ENCODE results near the gene FOXD4L4.
"Not testable (repeated sequence)": the region's sequence is repeated elsewhere in the genome, so short reads cannot be mapped to it uniquely, and the experiment has no call there.

The FOXD4L4 gene

GRCh38 chr9:65737096-65737564 is at the start of gene FOXD4L4:
FOXD4L4 (plus strand) TSS chr9:65737146; CDS start chr9:65737146, 0 bp downstream.
- not testable (repeated sequence) for H3K36me3 ChIP-seq (ENCODE audit: low read length); H3K4me3 ChIP-seq (ENCODE audit: insufficient read depth, low read length, poor library complexity, severe bottlenecking); H3K9me2 ChIP-seq (replicated peaks; ENCODE audit: insufficient read depth, low read length); H3K79me2 ChIP-seq (ENCODE audit: insufficient read depth, low read length); H3F3A ChIP-seq (ENCODE audit: insufficient read depth); H4K20me1 ChIP-seq (ENCODE audit: low read depth, low read length); H3K9me3 ChIP-seq (ENCODE audit: insufficient read depth, low read length); H2AFZ ChIP-seq (ENCODE audit: low read depth, low read length, severe bottlenecking); H3K27me3 ChIP-seq (ENCODE audit: low read length); H3K9ac ChIP-seq (ENCODE audit: low read length); H3K4me2 ChIP-seq (ENCODE audit: low read depth, low read length, poor library complexity, severe bottlenecking); H3K27ac ChIP-seq (ENCODE audit: low read depth, low read length)

- not testable (repeated sequence) for H3K27ac ChIP-seq (ENCODE audit: low read depth, low read length); H4K20me1 ChIP-seq (ENCODE audit: low read depth, low read length); H3K36me3 ChIP-seq (ENCODE audit: low read length); H3K9me2 ChIP-seq (replicated peaks; ENCODE audit: insufficient read depth, low read length); H3K4me3 ChIP-seq (ENCODE audit: insufficient read depth, low read length, poor library complexity, severe bottlenecking); H3F3A ChIP-seq (ENCODE audit: insufficient read depth); H3K9ac ChIP-seq (ENCODE audit: low read length); H3K27me3 ChIP-seq (ENCODE audit: low read length); H3K79me2 ChIP-seq (ENCODE audit: insufficient read depth, low read length); H3K4me2 ChIP-seq (ENCODE audit: low read depth, low read length, poor library complexity, severe bottlenecking); H2AFZ ChIP-seq (ENCODE audit: low read depth, low read length, severe bottlenecking); H3K9me3 ChIP-seq (ENCODE audit: insufficient read depth, low read length)
Measured at GRCh38 chr9:65703550-65703949, 33.4 kb upstream of the FOXD4L4 start.

- not testable (repeated sequence) for H3K9me3 ChIP-seq (ENCODE audit: insufficient read depth, low read length); H3K9me2 ChIP-seq (replicated peaks; ENCODE audit: insufficient read depth, low read length); H4K20me1 ChIP-seq (ENCODE audit: low read depth, low read length); H3K36me3 ChIP-seq (ENCODE audit: low read length); H3K9ac ChIP-seq (ENCODE audit: low read length); H3F3A ChIP-seq (ENCODE audit: insufficient read depth); H3K27me3 ChIP-seq (ENCODE audit: low read length); H3K27ac ChIP-seq (ENCODE audit: low read depth, low read length); H3K79me2 ChIP-seq (ENCODE audit: insufficient read depth, low read length); H3K4me3 ChIP-seq (ENCODE audit: insufficient read depth, low read length, poor library complexity, severe bottlenecking); H3K4me2 ChIP-seq (ENCODE audit: low read depth, low read length, poor library complexity, severe bottlenecking); H2AFZ ChIP-seq (ENCODE audit: low read depth, low read length, severe bottlenecking)
Measured at GRCh38 chr9:65714445-65714844, 22.5 kb upstream of the FOXD4L4 start.

- not testable (repeated sequence) for H3K9me2 ChIP-seq (replicated peaks; ENCODE audit: insufficient read depth, low read length); H2AFZ ChIP-seq (ENCODE audit: low read depth, low read length, severe bottlenecking); H3K27me3 ChIP-seq (ENCODE audit: low read length); H3K9me3 ChIP-seq (ENCODE audit: insufficient read depth, low read length); H3F3A ChIP-seq (ENCODE audit: insufficient read depth); H3K4me3 ChIP-seq (ENCODE audit: insufficient read depth, low read length, poor library complexity, severe bottlenecking); H3K4me2 ChIP-seq (ENCODE audit: low read depth, low read length, poor library complexity, severe bottlenecking); H3K27ac ChIP-seq (ENCODE audit: low read depth, low read length); H4K20me1 ChIP-seq (ENCODE audit: low read depth, low read length); H3K36me3 ChIP-seq (ENCODE audit: low read length); H3K79me2 ChIP-seq (ENCODE audit: insufficient read depth, low read length); H3K9ac ChIP-seq (ENCODE audit: low read length)
Measured at GRCh38 chr9:65738133-65738532, 1.2 kb downstream of the FOXD4L4 start.

All from SU-DHL-6 (cell line).